Muscle of back (tissue), 11 donors: ENCODE data around the gene S100A12. TPM values are rescaled to one million over a fixed set of nuclear protein-coding genes. Genes with fewer than 3 reads are reported as not detected.
A peak's percentile ranks its signal among the peaks of the same experiment; 100 is the strongest.
"Not testable (repeated sequence)": the region's sequence is repeated elsewhere in the genome, so short reads cannot be mapped to it uniquely, and the experiment has no call there.

ENCODE experiments used
- DNase-seq, 3 donors: peaks; one replicate each; pipeline versions ENCODE4 v3.0.0 to v3.0.0-alpha.2; 2013
- polyA plus RNA-seq, 10 donors: library from polyadenylated mRNA; unstranded; fragments of 120-200 nt; gene quantifications; one replicate each; pipeline ENCODE4 v1.2.1, GENCODE V29; 2013; ENCODE audit not compliant: insufficient read length in 10 of 10

S100A12 gene
- polyA plus RNA-seq, 10 donors, result 0.26 to 4.9 (median 1.8) TPM; not detected in 1

- DNase-seq, result no peak
Observed at GRCh38 chr1:153353226-153353947, 22.0 kb downstream of the S100A12 start.

- peak; percentile 58 to 70 (median 70) for DNase-seq
Observed at GRCh38 chr1:153352523-153352922, 22.9 kb downstream of the S100A12 start.

- no peak for DNase-seq
Observed at GRCh38 chr1:153350321-153350957, 25.0 kb downstream of the S100A12 start.

GRCh38 chr1:153349363-153350320 is 25.8 kb downstream of the S100A12 start:
- no peak for DNase-seq

GRCh38 chr1:153348511-153349362 is 26.7 kb downstream of the S100A12 start, which contains the start of gene PGLYRP4:
TSS of gene PGLYRP4 (minus strand) at chr1:153348841. CDS start at chr1:153347932, 909 bp downstream.
- DNase-seq, result no peak

- DNase-seq, result no peak
Observed at GRCh38 chr1:153347856-153348255, 27.6 kb downstream of the S100A12 start.

- DNase-seq, result not testable (repeated sequence)
Observed at GRCh38 chr1:153347049-153347448, 28.4 kb downstream of the S100A12 start.

GRCh38 chr1:153346077-153346723 is 29.2 kb downstream of the S100A12 start:
- no peak for DNase-seq

GRCh38 chr1:153345187-153346076 is 30.0 kb downstream of the S100A12 start:
- DNase-seq, result no peak

GRCh38 chr1:153344718-153345025 is 30.7 kb downstream of the S100A12 start:
- DNase-seq, result no peak

- DNase-seq, result no peak
Observed at GRCh38 chr1:153343811-153344717, 31.4 kb downstream of the S100A12 start.

- DNase-seq, result no peak
Observed at GRCh38 chr1:153343040-153343681, 32.3 kb downstream of the S100A12 start.

- no peak for DNase-seq
Observed at GRCh38 chr1:153342178-153342577, 33.2 kb downstream of the S100A12 start.

- no peak for DNase-seq
Observed at GRCh38 chr1:153341431-153341934, 33.9 kb downstream of the S100A12 start.

GRCh38 chr1:153340356-153340755 is 35.1 kb downstream of the S100A12 start:
- DNase-seq, result no peak

GRCh38 chr1:153339802-153340201 is 35.6 kb downstream of the S100A12 start:
- DNase-seq, result no peak

GRCh38 chr1:153337980-153338853 is 37.2 kb downstream of the S100A12 start:
- no peak for DNase-seq
